SIG-M5 treated with dmso at 0.1 percent for 504 hours (cell line): ENCODE results near the gene HAAO.
A peak's percentile ranks its signal among the peaks of the same experiment; 100 is the strongest.
"Not testable (repeated sequence)": the region's sequence is repeated elsewhere in the genome, so short reads cannot be mapped to it uniquely, and the experiment has no call there.

Source experiments
- DNase-seq: peaks from one replicate; lab custom pipeline; 2025; ENCODE audit not compliant: unreplicated experiment; lab: John Stamatoyannopoulos, UW

HAAO gene

GRCh38 chr2:42752314-42752713 lies 40.1 kb downstream of the HAAO start:
- peak; percentile 99 for DNase-seq

GRCh38 chr2:42748840-42749239 lies 43.5 kb downstream of the HAAO start:
- no peak for DNase-seq

GRCh38 chr2:42747422-42747821 lies 45.0 kb downstream of the HAAO start:
- DNase-seq: no peak

GRCh38 chr2:42744545-42745082 lies 47.8 kb downstream of the HAAO start:
- DNase-seq: no peak

DNA sequence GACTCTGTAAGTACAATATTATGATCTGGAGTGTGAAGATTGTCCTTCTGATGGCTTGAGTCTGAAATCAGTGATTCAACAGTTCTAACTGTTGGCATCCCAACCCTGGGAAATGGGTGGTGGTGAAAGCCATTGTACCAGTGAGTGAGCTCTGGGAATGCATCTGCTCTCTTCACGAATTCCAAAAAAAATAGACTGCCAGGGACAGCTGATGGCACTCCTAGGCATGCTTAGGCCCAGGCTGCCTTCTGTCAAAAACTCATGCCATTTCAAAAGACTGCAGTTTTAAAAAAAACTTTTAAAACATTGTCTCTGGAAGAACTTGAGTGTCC lies 48.8 kb downstream of the HAAO start:
- no peak for DNase-seq

DNA sequence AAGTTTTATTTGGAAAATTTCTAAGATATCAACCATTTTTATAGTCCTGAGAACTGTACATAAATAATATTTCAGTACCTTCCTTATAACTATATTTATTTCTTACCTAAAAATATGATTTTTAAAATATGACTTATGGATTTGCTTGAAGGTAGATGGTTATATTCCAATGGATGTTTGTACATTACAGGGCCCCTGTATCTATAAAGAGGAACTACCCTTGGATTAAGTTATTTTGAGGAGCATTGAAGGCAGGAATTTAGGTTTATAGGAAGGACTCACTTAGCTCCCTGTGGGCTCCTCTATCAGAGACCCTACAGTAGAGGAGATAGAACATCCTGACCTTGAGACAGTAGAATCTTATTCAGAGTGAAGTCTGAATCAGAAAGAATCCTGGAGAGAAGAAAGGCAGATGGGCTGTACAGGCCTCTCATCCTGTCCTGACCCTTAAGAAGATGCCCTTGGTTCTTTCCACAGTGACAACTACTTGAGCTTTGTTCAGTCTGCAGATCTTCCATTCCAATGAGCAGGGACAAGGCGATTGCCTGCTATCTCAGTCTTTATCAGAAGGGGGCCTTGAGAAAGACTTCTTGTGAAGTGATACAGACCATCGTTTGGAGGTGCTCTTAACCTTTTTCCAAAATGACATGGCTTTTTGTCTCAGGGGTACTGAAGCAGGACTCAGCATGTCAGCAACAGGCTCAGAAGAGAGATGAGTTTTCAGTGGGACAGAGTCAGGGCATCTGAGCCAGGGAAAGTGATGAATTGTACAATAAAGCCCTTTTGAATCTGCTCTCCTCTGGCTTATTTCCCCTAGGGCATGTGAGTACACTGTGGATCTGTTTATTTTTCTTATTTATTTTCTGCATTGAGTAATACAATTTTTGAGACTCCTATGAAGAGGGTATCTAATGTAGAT lies 49.4 kb downstream of the HAAO start:
- no peak for DNase-seq

DNA sequence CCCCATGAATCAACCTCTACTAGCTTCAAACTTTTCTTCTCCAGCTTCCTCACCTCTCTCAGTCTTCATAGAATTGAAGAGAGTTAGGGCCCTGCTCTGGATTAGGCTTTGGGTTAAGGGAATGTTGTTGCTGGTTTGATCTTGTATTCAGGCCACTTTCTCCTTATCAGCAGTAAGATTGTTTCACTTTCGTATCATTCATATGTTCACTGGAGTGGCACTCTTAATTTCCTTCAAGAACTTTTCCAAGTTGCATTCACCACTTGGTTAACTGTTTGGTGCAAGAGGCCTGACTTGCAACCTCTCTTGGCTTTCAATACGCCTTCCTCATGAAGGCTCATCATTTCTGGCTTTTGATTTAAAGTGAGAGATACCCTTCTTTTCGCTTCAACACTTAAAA lies 51.2 kb downstream of the HAAO start:
- no peak for DNase-seq

GRCh38 chr2:42736598-42737322 lies 55.6 kb downstream of the HAAO start:
- DNase-seq: no peak

DNA sequence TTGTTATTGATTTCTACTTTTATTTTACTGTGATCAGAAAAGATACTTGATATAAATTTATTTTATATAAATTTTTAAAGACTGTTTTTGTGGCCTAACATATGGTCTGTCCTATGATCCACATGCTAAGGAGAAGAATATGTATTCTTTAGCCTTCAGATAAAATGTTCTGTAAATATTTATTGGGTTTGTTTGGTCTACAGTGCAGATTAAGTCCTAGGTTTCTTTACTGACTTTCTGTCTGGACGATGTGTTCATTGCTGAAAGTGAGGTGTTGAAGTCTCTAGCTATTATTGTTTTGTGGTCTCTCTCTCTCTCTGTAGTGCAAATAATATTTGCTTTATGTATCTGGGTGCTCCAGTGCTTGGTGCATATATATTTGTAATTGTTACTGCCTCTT lies 58.5 kb downstream of the HAAO start:
- no peak for DNase-seq

- DNase-seq: not testable (repeated sequence)
These were observed 61.1 kb downstream of the HAAO start for GRCh38 chr2:42731316-42731715.

DNA sequence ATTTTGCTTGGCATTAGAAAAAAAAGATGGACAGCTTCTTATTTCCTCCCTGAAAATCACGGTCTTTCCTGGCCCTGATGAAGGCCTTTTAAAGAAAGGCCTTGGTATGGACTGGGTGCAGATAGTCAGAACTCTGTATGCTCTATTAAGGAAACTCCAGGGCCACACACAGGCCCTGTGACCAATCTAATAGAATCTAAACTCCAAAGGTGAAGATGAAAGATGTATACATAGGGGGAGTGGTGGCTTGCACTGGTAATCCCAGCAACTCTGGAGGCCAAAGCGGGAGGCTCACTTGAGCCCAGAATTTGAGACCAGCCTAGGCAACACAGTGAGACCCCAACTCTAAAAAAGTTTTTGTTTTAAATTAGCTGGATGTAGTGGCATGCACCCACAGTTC lies 65.7 kb downstream of the HAAO start:
- DNase-seq: no peak

DNA sequence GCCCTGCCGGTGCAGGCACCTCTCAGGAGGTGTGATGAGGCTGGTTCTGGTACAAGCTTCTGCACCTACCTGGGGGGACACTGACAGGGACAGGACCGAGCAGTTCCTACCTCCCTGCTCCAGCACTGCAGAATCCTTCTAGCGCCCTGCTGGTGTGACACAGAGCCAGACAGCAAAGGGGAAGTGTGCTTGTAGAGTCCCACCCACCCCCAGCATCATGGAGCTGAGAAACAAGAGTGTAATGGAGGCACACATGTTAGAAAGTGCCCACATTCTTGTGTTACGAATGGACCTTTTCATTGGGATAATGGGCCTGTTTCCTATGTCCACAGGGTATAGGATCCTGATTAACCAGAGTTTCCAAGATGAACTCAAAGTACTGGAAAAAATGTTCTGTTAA lies 66.7 kb downstream of the HAAO start:
- DNase-seq: peak; percentile 63

GRCh38 chr2:42724886-42725285 lies 67.5 kb downstream of the HAAO start:
- no peak for DNase-seq

- DNase-seq: no peak
These were observed 68.9 kb downstream of the HAAO start for GRCh38 chr2:42723465-42723864.

- peak; percentile 86 for DNase-seq
These were observed 69.8 kb downstream of the HAAO start for GRCh38 chr2:42722320-42723190.

DNA sequence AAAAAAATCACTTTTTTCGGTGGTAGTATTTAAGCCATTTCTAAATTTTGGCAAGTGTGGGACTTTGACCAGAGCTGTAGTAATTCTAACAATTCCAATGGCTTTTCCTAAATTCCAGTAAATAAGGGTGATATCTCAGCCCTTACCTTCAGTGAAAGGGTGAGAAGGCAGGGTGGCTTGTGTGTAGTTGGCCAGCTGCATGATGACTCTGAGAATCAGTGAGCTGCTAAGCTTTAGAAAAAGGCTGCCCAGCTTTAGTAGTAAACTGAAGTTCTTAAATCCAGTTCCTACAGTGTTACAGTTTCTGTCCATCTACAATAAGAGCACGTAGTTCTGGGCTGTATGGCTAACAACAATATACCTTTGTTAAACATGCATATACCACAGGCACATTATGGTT lies 70.5 kb downstream of the HAAO start:
- no peak for DNase-seq
